8988T (cell line): Measurements from ENCODE around the gene HACE1.
A peak's percentile ranks its signal among the peaks of the same experiment; 100 is the strongest.

Experiments used
- DNase-seq: peaks from one replicate; pipeline ENCODE4 v3.0.0; 2011

Gene HACE1

DNA sequence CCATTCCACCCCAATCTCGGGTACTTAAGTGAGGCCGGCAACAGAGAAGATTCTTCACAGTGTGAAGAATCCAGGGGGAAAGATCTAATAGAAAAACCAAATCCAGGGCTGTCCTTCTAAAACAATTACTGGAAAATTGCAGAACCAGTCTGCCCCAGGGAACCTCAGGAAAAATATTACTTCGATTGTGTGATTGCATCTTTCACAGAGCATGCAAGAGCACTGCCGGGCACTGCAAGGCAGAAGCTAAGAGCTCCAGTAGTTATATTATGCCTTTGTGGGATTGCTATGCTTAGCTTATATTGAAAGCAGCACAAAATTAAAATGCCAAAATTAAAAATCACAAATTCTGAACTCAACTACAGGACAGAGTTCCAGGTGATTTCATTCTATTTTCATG is 175.9 kb downstream of the HACE1 start:
- no peak for DNase-seq

DNA sequence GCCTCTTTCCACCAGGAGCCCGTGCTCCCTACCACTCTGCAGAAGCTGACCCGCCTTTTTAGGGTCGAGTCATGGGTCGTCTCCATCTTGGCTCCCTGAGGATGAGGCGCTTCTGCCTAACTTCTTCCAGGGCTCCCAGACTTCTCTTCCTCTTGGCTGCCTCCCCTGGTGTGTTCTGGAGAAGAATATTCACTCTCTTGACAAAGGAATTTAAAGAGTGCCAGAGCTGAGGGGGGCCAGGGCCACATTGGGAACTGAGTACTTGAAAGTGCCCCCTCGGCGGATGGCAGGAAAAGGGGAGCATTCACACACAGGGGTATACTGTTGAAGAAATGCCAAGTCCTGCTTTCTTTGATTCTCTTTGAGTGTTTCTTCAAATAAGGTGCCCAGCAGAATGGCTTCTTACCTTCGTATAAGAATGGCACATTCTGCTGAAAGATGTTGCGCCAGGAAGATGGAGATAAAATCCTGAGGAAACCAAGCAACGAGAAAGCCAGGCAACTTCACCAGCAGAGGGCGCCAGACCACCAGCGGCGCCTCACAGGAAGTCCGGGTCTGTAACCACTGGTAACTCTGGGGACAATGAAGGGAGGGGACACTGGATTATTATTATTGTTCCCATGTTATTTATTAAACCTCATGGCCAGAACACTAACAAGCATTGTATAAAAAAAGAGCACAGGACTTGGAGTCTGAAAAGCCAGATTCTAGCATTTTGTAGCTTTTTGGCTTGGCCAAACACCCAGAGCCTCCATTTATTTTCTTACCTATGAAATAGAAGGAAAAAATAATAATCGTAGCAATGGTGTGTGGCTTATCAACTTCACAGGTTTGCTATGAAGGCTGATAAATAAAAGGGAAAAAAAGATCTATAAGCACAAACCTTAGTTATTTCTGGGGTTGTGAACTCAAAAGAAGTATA is 176.7 kb downstream of the HACE1 start:
- DNase-seq: peak; percentile 41

DNA sequence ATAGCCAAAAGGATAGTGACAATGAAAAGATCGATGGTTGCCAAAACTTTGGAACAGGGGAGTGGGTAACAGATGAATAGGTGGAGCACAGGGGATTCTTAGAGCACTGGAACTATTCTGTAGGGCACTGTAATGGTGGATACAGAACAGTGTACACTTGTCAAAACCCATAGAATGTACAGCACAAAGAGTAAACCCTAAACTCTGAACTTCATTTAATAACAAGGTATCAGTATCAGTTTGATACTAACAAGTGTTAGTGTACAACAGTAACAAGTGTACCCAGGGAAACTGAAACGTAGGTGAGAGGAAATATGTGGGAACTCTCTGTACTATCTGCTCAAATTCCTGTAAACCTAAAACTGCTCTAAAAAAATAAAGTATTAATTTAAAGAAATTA is 179.2 kb downstream of the HACE1 start:
- no peak for DNase-seq

DNA sequence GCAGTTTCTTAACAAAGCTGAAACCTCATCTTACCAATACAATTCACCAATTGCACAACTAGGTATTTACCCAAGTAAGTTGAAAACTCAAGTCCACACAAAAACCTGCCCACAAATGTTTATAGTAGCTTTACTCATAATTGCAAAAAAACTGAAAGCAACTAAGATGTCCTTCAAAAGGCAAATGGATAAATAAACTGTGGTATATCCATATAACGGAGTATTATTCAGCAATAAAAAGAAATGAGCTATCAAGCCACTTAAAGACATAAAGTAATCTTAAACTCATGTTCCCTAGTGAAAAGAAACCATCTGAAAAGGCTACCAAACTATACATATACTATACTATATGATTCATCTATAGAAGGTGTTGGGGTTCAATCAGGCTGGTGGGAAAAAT is 179.7 kb downstream of the HACE1 start:
- DNase-seq: no peak
